ENCODE results near the gene LZIC.

The LZIC gene

DNA sequence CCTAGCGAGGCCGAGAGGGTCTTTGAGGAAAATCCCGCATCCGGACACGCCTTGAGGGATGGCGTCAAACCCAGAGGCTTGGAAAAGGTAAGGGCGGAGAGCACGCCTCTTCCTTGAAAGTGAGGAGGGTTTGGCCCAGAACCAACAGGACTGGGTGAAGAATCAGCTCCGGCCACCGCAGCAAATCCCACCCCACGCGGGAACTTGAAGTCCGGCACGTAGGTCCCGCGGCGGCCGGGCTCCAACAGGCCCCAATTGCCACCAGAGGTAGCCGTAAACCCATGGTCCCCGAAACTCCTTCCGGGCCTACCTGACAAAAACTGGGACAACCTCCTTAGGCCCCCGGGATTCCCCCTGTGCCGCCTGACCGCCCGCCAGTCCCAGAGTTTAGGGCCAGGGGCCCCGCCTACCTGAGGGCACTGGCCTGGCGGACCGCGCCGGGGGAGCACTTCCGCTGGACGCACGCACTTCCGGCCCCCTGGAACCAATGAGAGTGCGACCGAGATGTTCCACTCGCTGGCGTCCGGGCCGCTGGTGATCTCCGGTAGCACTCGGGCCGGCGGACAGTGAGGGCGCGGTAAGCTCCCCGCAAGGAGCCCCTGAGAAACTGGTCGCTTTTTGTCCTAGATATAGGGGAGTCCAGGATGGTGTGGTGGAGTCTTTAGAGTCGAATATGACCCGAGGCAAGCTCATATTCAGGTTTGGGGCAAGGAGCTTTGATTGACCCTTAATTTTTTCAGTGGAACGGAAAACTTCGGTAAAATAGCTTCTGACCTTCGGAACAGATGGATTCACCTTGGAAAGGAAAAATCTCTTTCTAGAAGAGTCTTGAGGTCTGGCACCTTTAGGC, at the start of gene LZIC, which contains the start of gene NMNAT1:
LZIC (minus strand) TSS at position 453 of the 850 bp plus-strand sequence. CDS start 6,772 bp downstream, outside the sequence.
NMNAT1 (plus strand) TSS at position 537 of the 850 bp plus-strand sequence. CDS start 28,599 bp downstream, outside the sequence.
- peak; percentile 98 for ATAC-seq
- H3K27ac Mint-ChIP-seq: peak within 1 kb of the TSS; percentile 100

DNA sequence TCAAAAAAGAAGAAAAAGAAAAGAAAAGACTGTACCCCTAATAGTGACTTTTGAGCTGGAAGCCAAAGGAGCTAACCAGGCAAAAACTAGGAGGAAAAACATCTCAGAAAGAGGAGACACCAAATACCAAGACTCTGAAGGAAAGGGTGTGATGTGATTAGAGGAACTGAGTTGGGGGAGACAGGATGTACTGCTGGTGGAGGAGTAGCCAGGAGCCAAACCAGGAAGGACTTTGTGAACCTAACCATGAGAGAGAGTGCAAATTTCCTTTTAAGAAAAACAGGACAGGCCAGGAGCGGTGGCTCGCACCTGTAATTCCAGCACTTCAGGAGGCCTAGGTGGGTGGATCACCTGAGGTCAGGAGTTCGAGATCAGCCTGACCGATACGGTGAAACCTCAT, 49.7 kb upstream of the LZIC start:
- Mint-ChIP-seq H3K27me3 (peaks cover 36% of the 10 kb centered on the region), H3K4me3 (no peak overlapping the region), H3K9me3 (no peaks in the 10 kb centered on the region), H3K27ac (no peak overlapping the region), H3K4me1 (peaks cover 13% of the 10 kb centered on the region)
- DNase-seq (no peak), ATAC-seq (no peak)

More for the DNA sequence above, at the start of gene LZIC, which contains the start of gene NMNAT1:
- peak; percentile 92 to 98 for DNase-seq
- peaks cover 22% of the 10 kb centered on the region for H3K4me1 Mint-ChIP-seq
- no peaks in the 10 kb centered on the region for H3K9me3 Mint-ChIP-seq
- peak within 1 kb of the TSS; percentile 99 to 100 for H3K4me3 Mint-ChIP-seq
- H3K27me3 Mint-ChIP-seq: no peaks in the 10 kb centered on the region

- Mint-ChIP-seq H3K27me3 (peaks cover 18% of the 10 kb centered on the region), H3K4me1 (no peaks in the 10 kb centered on the region), H3K27ac (no peak overlapping the region), H3K4me3 (no peak overlapping the region), H3K9me3 (no peaks in the 10 kb centered on the region)
- DNase-seq (no peak), ATAC-seq (no peak)
Measured at GRCh38 chr1:9990944-9991343, 47.8 kb upstream of the LZIC start.

DNA sequence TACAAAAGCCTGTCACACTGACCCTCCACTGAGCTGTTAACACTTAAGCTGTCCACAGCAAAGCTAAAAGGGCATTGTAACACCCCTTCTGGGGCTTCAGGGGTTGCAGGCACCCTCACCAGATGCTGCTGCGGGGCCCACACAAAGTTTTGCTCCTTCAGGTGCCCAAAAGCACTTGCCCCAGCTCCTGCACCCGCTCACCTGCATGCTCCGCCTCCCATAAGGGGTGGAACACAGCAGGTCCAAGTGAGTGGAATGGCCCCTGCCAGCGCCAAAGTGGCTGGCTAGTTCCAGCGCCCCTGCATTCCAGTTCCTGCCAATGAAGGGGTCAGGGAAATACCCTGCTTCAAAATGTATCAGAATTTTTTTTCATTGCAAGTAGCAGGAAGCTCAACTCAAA, 46.6 kb upstream of the LZIC start:
- Mint-ChIP-seq H3K27ac (no peak overlapping the region), H3K27me3 (peaks cover 13% of the 10 kb centered on the region), H3K4me1 (no peaks in the 10 kb centered on the region), H3K9me3 (no peaks in the 10 kb centered on the region), H3K4me3 (no peak overlapping the region)
- DNase-seq: no peak
- no peak for ATAC-seq

DNA sequence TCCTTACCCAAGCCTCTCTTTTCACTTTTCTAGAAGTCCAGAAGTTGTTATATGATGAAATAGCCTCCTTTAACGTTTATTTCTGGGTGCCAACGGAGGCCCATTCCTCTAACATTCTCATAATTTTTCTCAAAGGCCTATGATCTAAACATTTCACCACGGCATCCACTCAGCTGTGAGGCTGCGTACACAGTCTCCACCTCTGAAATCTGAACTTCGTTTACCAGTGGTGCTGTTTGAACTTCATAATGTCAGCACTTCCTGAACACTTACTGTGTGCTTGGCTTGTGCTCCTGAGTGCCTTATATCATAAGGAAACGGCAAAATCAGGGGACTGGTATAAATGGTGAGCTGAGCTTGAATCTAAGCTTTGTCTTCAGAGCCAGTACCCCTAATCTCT, 41.8 kb upstream of the LZIC start:
- Mint-ChIP-seq H3K9me3 (no peaks in the 10 kb centered on the region), H3K27me3 (no peaks in the 10 kb centered on the region), H3K4me1 (no peaks in the 10 kb centered on the region), H3K4me3 (no peak overlapping the region), H3K27ac (no peak overlapping the region)
- no peak for ATAC-seq
- no peak for DNase-seq

DNA sequence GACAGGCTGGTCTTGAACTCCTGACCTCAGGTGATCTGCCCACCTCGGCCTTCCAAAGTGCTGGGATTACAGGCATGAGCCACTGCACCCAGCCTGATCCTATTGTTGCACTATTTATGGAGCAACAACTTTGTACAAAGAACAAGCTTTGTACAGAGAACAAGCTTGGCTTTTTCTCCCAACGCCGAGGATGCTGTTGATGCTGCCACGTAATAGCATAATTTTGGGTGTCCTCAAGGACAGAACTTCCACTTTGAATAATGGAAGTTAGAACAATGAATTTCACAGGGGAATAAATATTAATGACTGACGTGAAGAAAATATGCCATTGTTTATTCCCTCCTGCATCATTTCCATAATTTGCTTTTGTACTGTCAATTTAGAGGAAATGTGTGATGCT, 41.1 kb upstream of the LZIC start:
- Mint-ChIP-seq H3K27ac (no peak overlapping the region), H3K27me3 (no peaks in the 10 kb centered on the region), H3K4me1 (no peaks in the 10 kb centered on the region), H3K4me3 (no peak overlapping the region), H3K9me3 (no peaks in the 10 kb centered on the region)
- ATAC-seq (no peak), DNase-seq (no peak)

- H3K27ac Mint-ChIP-seq: peak overlapping the region in 1 of 2 donors; percentile 77
- no peak for DNase-seq
- H3K4me1 Mint-ChIP-seq: no peaks in the 10 kb centered on the region
- no peak overlapping the region for H3K4me3 Mint-ChIP-seq
- no peaks in the 10 kb centered on the region for H3K9me3 Mint-ChIP-seq
- ATAC-seq: no peak
- H3K27me3 Mint-ChIP-seq: no peaks in the 10 kb centered on the region
Measured at GRCh38 chr1:9960706-9961562, 17.7 kb upstream of the LZIC start.

- ATAC-seq: no peak
Measured at GRCh38 chr1:9960011-9960410, 16.8 kb upstream of the LZIC start.

GRCh38 chr1:9957726-9958125, 14.5 kb upstream of the LZIC start:
- DNase-seq (no peak), ATAC-seq (no peak)
- Mint-ChIP-seq H3K4me1 (no peaks in the 10 kb centered on the region), H3K9me3 (no peaks in the 10 kb centered on the region), H3K27ac (no peak overlapping the region), H3K4me3 (no peak overlapping the region), H3K27me3 (no peaks in the 10 kb centered on the region)

More at GRCh38 chr1:9960011-9960410, 16.8 kb upstream of the LZIC start:
- H3K4me3 Mint-ChIP-seq: no peak overlapping the region
- no peak for DNase-seq
- no peaks in the 10 kb centered on the region for H3K27me3 Mint-ChIP-seq
- no peaks in the 10 kb centered on the region for H3K9me3 Mint-ChIP-seq
- H3K27ac Mint-ChIP-seq: no peak overlapping the region
- no peaks in the 10 kb centered on the region for H3K4me1 Mint-ChIP-seq

GRCh38 chr1:9946315-9946714, 3.1 kb upstream of the LZIC start:
- ATAC-seq: no peak

DNA sequence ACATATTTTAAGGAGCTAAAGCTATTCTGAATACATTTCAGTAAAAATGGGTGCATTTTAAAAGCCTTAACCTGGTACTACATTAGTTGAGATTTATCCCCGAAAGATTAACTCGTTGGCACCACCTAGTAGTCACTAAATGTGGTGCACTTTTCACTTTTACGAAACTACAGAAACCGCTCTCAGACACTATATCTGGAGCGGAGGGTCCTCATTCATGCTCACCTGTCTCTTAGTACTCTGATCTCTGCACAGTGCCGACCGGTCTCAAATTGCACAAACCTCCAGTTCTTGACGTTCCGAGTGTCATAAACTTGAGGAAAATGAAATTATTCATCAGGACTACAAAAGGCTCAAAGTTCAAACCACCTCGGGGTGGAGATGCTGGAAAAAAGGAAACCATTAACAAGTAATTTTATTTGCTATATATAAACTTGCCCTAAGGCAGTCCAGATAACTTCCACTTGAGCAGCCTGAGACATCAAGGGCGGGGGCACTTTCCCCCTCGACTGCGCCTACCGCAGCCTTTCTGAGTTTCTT, 722 bp downstream of the LZIC start:
- ATAC-seq: peak; percentile 65
- H3K4me1 Mint-ChIP-seq: peaks cover 22% of the 10 kb centered on the region
- H3K4me3 Mint-ChIP-seq: peak overlapping the region; percentile 99 to 100
- H3K9me3 Mint-ChIP-seq: no peaks in the 10 kb centered on the region
- DNase-seq: peak; percentile 32 to 55
- H3K27ac Mint-ChIP-seq: peak overlapping the region; percentile 100
- H3K27me3 Mint-ChIP-seq: no peaks in the 10 kb centered on the region

More at GRCh38 chr1:9946315-9946714, 3.1 kb upstream of the LZIC start:
- peaks cover 24% of the 10 kb centered on the region for H3K4me1 Mint-ChIP-seq
- H3K27ac Mint-ChIP-seq: no peak overlapping the region
- H3K9me3 Mint-ChIP-seq: no peaks in the 10 kb centered on the region
- H3K27me3 Mint-ChIP-seq: no peaks in the 10 kb centered on the region
- DNase-seq: no peak
- no peak overlapping the region for H3K4me3 Mint-ChIP-seq

DNA sequence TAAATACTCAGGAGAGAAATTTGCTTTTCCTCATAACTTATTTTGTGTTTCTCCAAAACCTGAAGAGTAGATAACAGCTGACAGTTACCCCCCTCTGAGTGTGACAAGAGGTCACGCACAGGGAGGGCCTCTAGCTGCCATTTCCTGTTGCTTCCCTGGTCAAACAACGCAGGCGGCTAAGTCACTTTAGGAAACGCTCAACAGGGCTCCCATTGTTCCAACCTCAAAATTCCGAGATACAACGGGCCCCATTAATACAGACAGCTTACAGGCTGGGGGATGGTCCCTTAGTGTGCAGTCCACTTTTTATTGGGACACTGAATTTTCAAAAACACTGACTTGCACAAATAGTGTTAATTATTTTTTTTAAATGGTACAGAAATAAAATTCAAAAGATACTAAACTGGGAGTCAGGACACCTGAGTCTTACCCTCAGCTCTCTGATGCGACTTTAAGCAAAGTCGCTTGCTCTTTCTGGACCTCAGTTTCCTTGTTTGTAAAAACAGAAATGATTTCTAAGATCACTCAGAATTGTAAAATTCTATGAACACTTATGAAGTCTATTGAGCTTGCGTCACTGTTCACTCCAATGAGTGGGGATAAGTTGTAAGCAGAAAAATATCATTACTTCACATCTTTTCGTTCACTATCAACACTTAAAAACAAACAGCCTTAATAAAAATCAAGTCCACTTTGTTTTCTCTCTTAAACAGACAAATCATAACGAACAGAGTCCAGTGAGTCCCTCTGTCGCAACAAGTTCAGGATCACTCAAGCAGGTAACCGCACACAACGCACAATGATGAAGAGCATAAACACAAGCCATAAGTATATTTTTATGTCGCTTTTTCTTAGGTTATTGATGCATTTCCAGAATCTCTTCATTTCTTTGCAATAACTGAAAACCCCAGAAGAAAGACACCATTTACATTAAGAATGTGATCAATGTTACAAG, 13.5 kb downstream of the LZIC start:
- H3K27me3 Mint-ChIP-seq: no peaks in the 10 kb centered on the region
- H3K9me3 Mint-ChIP-seq: no peaks in the 10 kb centered on the region
- DNase-seq: no peak
- no peak overlapping the region for H3K27ac Mint-ChIP-seq
- no peak overlapping the region for H3K4me3 Mint-ChIP-seq
- ATAC-seq: no peak
- no peaks in the 10 kb centered on the region for H3K4me1 Mint-ChIP-seq

DNA sequence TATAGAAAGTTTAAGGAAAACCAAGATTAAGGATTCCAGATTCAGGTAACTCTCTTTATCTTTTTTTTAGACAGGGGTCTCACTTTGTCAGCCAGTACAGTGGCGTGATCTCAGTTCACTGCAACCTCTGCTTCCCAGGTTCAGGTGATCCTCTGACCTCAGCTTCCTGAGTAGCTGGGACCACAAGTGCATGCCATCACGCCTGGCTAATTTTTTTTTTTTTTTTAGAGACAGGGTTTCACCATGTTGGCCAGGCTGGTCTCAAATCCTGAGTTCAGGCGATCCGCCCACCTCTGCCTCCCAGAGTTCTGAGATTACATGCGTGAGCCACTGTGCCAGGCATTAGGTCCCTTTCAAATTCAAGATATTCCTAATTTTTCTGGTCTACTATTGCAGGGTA, 15.9 kb downstream of the LZIC start:
- Mint-ChIP-seq H3K27ac (no peak overlapping the region), H3K9me3 (no peaks in the 10 kb centered on the region), H3K4me3 (no peak overlapping the region), H3K4me1 (no peaks in the 10 kb centered on the region), H3K27me3 (no peaks in the 10 kb centered on the region)
- ATAC-seq: no peak
- DNase-seq: no peak

DNA sequence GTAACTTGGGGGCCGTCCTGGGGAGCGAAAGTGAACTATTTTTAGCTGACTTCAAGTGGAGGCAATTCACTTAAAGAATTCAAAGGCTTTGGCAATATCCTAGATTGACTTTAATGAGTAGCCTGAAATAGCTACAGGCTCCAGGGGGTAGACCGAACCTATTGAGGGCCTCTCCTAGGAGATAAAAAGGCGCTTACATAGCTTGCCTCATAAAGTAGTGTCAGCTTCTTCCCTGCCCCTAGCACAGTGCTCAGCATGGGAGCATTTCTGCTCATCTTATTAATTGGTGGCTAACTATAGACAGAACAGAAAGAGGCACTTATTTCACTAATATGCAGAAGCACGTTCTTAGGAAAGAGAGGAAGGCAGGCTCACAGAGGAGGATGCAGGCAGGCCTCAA, 20.8 kb downstream of the LZIC start:
- ATAC-seq (no peak), DNase-seq (no peak)
- Mint-ChIP-seq H3K9me3 (no peaks in the 10 kb centered on the region), H3K27me3 (no peaks in the 10 kb centered on the region), H3K27ac (no peak overlapping the region), H3K4me3 (no peak overlapping the region), H3K4me1 (peaks cover 6% of the 10 kb centered on the region)

DNA sequence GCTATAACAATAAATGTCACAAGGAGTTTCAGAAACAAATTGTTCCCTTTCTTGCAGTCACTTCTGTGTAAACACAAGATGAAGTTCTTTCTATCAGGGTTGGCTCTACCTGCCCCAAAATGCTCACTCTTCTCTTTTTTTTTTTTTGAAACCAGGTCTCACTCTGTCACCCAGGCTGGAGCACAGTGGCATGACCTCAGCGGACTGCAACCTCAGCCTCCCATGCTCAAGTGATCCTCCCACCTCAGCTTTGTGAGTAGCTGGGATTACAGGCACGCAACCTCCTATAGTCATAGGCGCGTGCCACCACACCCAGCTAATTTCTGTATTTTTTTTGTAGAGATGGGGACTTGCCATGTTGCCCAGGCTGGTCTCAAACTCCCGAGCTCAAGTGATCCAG, 22.6 kb downstream of the LZIC start:
- H3K27me3 Mint-ChIP-seq: no peaks in the 10 kb centered on the region
- ATAC-seq (no peak), DNase-seq (no peak)
- peaks cover 6% of the 10 kb centered on the region for H3K4me1 Mint-ChIP-seq
- no peaks in the 10 kb centered on the region for H3K9me3 Mint-ChIP-seq
- no peak overlapping the region for H3K4me3 Mint-ChIP-seq
- H3K27ac Mint-ChIP-seq: no peak overlapping the region
